ENCODE measurements around the gene CYP2C19. TPM values are rescaled to one million over a fixed set of nuclear protein-coding genes. Genes with fewer than 3 reads are reported as not detected.

CYP2C19 gene
- total and polyA plus RNA-seq, 2 of the 4 experiments (the other 2 are of a cell fraction), result not detected

- H3K79me1 ChIP-seq (ENCODE audit: low read depth in 1 of 2, low read length in 2 of 2), result no peaks in the 10 kb centered on the region
- H3K27me3 ChIP-seq (ENCODE audit: control insufficient read depth, insufficient read depth, low read length), result no peaks in the 10 kb centered on the region
- TF ChIP-seq CHD1 (IDR thresholded peaks at IDR 0.05; ENCODE audit: low read depth, low read length) (no peak), CEBPB (IDR thresholded peaks at IDR 0.05; ENCODE audit: low read depth, low read length) (no peak), RAD21 (IDR thresholded peaks at IDR 0.05; ENCODE audit: low read length) (no peak), USF2 (IDR thresholded peaks at IDR 0.05; ENCODE audit: low read depth, low read length) (no peak), RFX5 (IDR thresholded peaks at IDR 0.05; ENCODE audit: low read depth, low read length) (no peak), BHLHE40 (IDR thresholded peaks at IDR 0.05; ENCODE audit: low read depth, low read length) (no peak)
- H2BK120ac ChIP-seq (ENCODE audit: low read depth, low read length), result no peak overlapping the region
- H3K9ac ChIP-seq (ENCODE audit: low read depth, low read length), result no peak overlapping the region
- no peak overlapping the region for H4K8ac ChIP-seq (ENCODE audit: low read depth in 2 of 2, low read length in 2 of 2)
- no peak overlapping the region for H3K14ac ChIP-seq (replicated peaks; ENCODE audit: low read depth, low read length)
- no CpG with 5 or more reads among the region's 2 CpGs for WGBS, 2 experiments (ENCODE audit: extremely low coverage in 2 of 2, insufficient read length in 1 of 2)
- H2AK9ac ChIP-seq (replicated peaks; ENCODE audit: low read depth, low read length, poor library complexity), result no peak overlapping the region
- no peak overlapping the region for H3K27ac ChIP-seq (ENCODE audit: insufficient read depth, low read length)
- no peaks in the 10 kb centered on the region for H4K20me1 ChIP-seq (ENCODE audit: insufficient read depth, low read length)
- ChIA-PET CTCF (no interaction called here), POLR2A (ENCODE audit: unreplicated experiment) (no interaction called here)
- H2BK15ac ChIP-seq (ENCODE audit: low read depth, low read length), result no peak overlapping the region
- no peak overlapping the region for H4K91ac ChIP-seq (ENCODE audit: insufficient read depth, low read depth, low read length)
- no peaks in the 10 kb centered on the region for H3K36me3 ChIP-seq (ENCODE audit: control insufficient read depth, insufficient read depth, low read length)
- H3K56ac ChIP-seq (ENCODE audit: extremely low read depth, insufficient read depth, low read length), result no peak overlapping the region
- peaks cover 7% of the 10 kb centered on the region; the same call in 1 of the 2 replicates for H3K9me3 ChIP-seq (ENCODE audit: control insufficient read depth, insufficient read depth, low read length)
- H2BK5ac ChIP-seq (ENCODE audit: low read depth, low read length, poor library complexity, severe bottlenecking), result no peak overlapping the region
- dilution Hi-C loops (cut with HindIII; ENCODE audit: low sequenced_read_pairs, unreplicated experiment), result no loop called here
- H3K23ac ChIP-seq (ENCODE audit: low read depth, low read length), result no peak overlapping the region
- H3K4ac ChIP-seq (ENCODE audit: low read depth, low read length), result no peak overlapping the region
- no peak overlapping the region for H2AK5ac ChIP-seq (ENCODE audit: low read depth, low read length)
- H3K4me3 ChIP-seq (ENCODE audit: insufficient read depth, low read depth, low read length), result no peak overlapping the region
- DNase-seq, result no peak
- in situ Hi-C loops (cut with MboI; ENCODE audit: low sequenced_read_pairs), result no loop called here
- intact Hi-C loops (cut with micrococcal nuclease), result no loop called here
- no peak overlapping the region for H3K18ac ChIP-seq (ENCODE audit: low read depth, low read length)
- ATAC-seq (ENCODE audit: low read depth), result no peak
- BruUV-seq (replicated peaks), result no TSS peak
- no peaks in the 10 kb centered on the region for H3K9me1 ChIP-seq (ENCODE audit: insufficient read depth, low read length)
- no peak overlapping the region for H4K5ac ChIP-seq (ENCODE audit: low read depth, low read length)
- no peak overlapping the region for H2BK20ac ChIP-seq (ENCODE audit: low read depth, low read length)
- no peak overlapping the region for H3K4me2 ChIP-seq (ENCODE audit: low read depth, low read length)
- no peaks in the 10 kb centered on the region for H3K4me1 ChIP-seq (ENCODE audit: control insufficient read depth, insufficient read depth, low read length)
- H2AFZ ChIP-seq (replicated peaks; ENCODE audit: low read length, poor library complexity), result no peak overlapping the region
Measured at GRCh38 chr10:94757916-94758315, 4.6 kb upstream of the CYP2C19 start.

All from IMR-90 (cell line).